Measurements from ENCODE around the gene VMP1.

VMP1 gene

DNA sequence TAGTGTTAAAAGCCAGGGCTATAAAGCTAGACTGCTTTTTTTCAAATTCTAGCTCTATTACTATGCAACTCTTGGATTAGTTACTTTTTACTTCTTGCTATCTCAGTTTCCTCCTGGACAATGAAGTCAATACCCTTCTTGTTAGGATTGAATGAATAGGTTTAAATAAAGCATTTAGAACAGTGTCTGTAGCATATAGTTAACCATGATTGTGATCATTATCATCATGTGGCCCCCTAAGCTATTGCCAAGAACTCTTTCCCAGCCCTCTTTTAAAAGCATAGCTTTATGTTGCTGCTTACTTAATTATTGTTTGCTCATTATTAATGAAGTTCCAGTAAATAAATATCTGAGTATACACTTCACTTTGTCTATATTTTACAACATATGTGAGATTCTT, 4.5 kb downstream of the VMP1 start:
- DNase-seq (ENCODE audit: low spot score), result no peak

DNA sequence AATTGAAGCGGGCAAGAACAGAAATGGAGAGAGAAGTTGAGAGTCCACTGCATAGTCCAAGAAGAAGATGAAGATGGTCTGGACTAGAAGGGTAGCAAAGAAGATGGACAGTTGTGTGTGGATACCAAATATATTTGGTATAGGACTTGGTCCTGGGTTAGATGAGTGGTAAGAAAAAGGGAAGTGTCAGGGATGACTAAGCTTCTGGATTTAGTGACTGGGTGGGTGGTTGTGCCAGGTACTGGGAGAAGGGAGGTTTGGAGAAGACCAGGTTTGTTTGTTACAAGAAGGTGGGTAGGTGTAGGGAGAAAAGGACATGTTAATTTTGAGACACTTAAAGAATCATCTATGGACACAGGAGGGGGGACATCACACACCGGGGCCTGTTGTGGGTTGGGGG, 5.4 kb downstream of the VMP1 start:
- DNase-seq (ENCODE audit: low spot score), result no peak

- no peak for DNase-seq (ENCODE audit: low spot score)
Observed at GRCh38 chr17:59714255-59714654, 6.8 kb downstream of the VMP1 start.

DNA sequence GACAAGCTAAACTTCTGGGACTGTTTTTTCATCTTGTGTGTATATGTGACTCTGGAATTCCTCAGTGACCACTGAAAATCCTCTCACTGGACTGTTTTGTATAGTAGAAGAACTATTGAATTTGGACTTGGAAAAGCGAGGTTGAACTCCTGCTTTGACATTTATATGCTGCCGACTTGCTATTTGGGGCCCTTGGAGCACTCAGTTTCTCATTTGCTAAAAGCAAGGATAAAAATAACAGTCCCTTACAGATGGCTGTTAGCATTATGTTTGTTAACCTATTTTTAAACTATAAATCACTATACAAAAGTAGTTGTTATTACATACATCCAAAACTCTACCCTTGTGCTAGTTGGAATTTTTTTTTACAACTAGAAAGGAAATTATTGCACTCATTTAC, 9.0 kb downstream of the VMP1 start:
- no peak for DNase-seq (ENCODE audit: low spot score)

- DNase-seq (ENCODE audit: low spot score), result no peak
Observed at GRCh38 chr17:59719526-59719925, 12.1 kb downstream of the VMP1 start.

DNA sequence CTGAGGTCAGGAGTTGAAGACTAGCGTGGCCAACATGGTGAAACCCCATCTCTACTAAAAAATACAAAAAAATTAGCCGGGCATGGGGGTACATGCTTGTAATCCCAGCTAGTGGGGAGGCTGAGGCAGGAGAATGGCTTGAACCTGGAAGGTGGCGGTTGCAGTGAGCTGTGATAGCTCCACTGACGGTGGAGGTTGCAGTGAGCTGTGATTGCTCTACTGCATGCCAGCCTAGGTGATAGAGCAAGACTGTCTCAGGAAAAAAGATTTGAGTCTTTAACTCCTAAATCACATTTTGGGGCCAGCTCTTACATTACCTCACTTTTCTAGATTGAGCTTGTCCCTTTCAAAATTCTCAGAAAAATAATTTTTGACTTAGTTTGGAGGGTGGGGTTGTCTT, 15.2 kb downstream of the VMP1 start:
- DNase-seq (ENCODE audit: low spot score), result no peak

- DNase-seq (ENCODE audit: low spot score), result no peak
Observed at GRCh38 chr17:59723041-59723440, 15.6 kb downstream of the VMP1 start.

DNA sequence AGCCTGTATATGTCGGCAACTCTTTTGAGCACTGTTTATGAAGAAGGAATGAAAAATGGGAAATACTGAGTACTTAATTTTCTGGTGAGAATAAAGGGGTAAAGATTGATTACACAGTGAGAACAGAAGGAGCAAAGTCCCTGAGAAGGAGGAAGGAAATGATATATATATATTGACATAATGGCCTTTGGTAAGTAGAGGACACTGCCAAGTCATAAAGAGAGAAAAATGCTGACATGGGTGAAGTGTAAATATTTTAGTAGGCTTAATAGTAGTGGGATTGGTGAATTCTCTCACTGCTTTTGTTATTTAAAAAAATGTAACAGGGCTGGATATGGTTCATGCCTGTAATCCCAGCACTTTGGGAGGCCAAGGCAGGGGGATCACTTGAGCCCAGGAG, 16.2 kb downstream of the VMP1 start:
- no peak for DNase-seq (ENCODE audit: low spot score)

- no peak for DNase-seq (ENCODE audit: low spot score)
Observed at GRCh38 chr17:59725691-59726090, 18.2 kb downstream of the VMP1 start.

DNA sequence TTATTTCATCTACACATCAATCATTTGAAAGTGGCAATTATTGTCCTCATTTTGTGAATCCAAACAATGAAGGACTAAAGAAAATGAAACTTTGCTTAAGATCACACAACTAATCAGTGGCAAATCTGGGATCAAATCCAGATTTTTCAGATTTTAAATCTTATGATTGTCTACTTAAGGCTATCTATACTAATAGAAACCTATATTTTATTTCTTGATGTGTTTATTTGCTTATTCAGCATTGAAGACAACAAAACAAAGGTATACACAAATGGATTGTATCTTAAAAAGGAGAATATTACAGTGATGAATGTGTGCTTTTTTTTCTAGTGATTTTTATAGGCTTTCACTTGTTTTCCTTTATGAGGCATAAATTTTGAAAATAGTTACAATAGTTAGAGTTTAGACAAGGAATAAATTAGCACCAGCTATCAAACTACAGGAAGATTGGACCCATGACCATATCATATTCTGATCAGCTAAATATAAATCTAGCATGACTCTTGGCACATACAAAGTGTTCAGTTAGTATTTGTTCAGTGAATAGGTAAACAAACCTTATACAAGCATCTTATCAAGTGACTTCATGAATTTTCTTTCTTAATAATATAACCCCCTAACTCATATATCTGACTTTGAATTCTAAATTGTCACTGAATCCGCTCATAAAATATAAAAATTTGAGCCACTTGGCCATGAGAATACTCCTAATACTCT, 20.5 kb downstream of the VMP1 start:
- DNase-seq (ENCODE audit: low spot score), result no peak

DNA sequence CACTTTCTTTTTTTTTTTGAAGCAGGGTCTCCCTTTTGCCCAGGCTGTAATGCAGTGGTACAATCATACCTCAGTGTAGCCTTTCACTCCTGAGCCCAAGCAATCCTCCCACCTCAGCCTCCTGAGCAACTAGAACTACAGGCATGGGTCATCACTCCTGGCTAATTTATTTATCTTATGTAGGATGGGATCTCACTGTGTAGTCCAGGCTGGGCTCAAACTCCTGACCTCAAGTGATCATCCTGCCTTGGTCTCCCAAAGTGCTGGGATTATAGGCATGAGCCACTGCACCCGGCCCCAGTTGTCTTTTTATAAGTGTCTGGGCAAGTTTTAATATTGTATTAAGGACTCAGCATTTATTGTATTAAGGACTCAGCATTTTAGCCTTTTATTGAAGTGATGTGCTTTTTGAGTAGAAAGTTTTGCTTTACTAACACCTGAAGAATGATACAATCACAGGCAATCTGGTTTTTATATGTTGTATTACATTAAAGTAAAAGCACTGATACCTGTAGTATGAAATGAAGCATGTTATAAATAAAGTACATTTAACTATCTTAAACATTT, 22.9 kb downstream of the VMP1 start:
- DNase-seq (ENCODE audit: low spot score), result no peak

- DNase-seq (ENCODE audit: low spot score), result no peak
Observed at GRCh38 chr17:59733697-59734096, 26.2 kb downstream of the VMP1 start.

DNA sequence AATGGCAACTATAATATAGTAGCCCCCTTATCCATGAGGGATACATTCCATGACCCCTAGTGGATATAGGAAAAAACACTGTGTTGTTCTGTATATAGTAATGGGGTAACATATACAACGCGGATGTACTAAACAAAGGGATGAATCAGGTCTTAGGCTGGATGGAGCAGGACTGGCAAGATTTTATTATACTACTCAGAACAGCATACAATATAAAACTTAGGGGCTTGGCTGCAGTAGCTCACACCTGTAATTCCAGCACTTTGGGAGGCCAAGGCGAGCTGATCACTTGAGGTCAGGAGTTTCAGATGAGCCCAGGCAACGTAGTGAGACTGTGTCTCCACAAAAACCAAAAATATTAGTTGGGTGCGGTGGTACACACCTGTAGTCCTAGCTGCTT, 26.8 kb downstream of the VMP1 start:
- DNase-seq (ENCODE audit: low spot score), result no peak

- no peak for DNase-seq (ENCODE audit: low spot score)
Observed at GRCh38 chr17:59737324-59737723, 29.9 kb downstream of the VMP1 start.

- DNase-seq (ENCODE audit: low spot score), result no peak
Observed at GRCh38 chr17:59743842-59744241, 36.4 kb downstream of the VMP1 start.

DNA sequence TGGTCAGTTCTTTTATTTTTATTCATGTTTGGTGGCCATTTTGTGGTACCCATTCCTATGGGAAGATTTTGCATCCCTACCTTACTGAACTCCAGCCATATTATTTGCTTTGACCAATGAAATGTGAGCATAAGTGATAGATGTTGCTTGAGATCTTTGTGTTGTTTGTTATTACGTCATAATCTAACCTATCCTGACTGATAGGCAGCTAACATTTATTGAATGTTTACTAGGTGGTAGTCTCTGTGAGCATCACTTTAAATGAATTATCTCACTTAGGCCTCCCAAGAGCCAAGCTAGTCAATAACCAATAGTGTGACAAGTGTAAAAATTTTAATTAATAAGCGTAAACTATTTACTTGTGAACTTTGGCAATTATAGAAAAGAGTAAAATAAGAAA, 37.6 kb downstream of the VMP1 start:
- DNase-seq (ENCODE audit: low spot score), result no peak

DNA sequence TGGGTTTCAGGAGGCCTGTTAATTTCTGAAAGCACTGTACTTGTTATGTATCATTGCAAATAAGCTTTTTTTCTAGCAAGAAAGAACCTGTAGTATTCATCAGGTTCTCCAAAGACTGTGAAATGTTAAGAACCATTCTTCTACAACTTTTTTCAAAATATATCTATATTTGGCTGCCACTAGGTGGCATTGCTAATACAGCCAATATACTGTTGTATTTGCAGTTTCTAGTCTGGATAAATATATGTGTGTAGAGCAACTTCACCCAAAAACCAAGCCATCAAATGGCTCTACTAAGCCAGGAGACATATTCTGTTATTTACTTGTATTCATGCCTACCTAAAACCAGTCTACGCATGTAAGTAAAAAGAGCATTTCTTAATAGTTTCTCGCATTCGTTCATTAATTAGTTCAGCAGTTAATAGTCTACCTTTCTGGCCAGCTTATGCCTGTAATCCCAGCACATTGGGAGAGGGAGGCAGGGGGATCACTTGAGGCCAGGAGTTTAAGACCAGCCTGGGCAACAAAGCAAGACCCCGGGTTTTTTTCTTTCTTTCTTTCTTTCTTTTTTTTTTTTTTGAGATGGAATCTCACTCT, 39.5 kb downstream of the VMP1 start:
- peak; percentile 34 for DNase-seq (ENCODE audit: low spot score)

- DNase-seq (ENCODE audit: low spot score), result no peak
Observed at GRCh38 chr17:59748591-59748990, 41.1 kb downstream of the VMP1 start.

GRCh38 chr17:59751955-59752413, 44.5 kb downstream of the VMP1 start:
- no peak for DNase-seq (ENCODE audit: low spot score)

DNA sequence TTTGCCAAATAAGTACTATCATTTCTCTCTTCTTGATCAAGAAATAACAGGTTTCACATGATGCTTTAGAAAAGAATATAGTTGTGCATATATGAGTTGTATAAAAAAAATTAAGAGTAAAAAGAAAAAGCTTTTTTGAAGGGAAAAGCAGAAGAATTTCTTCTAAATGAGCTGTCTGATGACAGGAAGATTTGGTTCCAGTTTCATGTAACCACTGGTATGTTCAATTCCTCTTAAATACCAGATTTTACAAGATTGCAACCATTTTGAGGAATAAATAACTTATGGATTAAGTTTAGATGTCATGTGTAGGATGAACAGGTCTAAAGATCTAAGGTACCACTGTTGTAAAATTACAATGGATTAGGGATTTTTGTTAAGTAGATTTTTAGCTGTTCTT, 45.0 kb downstream of the VMP1 start:
- no peak for DNase-seq (ENCODE audit: low spot score)

DNA sequence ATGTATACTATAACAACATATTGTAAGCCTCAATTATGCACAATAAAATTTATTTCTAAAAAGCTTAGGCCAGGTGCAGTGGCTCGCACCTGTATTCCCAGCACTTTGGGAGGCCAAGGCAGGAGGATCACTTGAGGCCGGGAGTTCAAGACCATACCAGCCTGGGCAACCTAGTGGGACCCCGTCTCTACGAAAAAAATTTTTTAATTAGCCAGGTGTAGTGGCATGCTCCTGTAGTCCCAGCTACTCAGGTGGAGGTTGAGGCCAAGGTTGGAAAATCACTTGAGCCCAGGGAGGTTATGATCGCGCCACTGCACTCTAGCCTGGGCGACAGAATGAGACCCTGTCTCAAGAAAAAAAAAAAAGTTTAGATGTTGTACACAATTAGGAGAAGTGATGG, 45.5 kb downstream of the VMP1 start:
- no peak for DNase-seq (ENCODE audit: low spot score)

- DNase-seq (ENCODE audit: low spot score), result peak; percentile 83
Observed at GRCh38 chr17:59753522-59754467, 46.3 kb downstream of the VMP1 start.

- peak; percentile 41 for DNase-seq (ENCODE audit: low spot score)
Observed at GRCh38 chr17:59754552-59754951, 47.1 kb downstream of the VMP1 start.
